SKM-1 treated with dmso at 0.1 percent for 144 hours (cell line): Measurements from ENCODE around the gene ADPRHL1.

Experiments used
- DNase-seq: peaks from one replicate; lab custom pipeline; 2025; ENCODE audit not compliant: unreplicated experiment; lab: John Stamatoyannopoulos, UW

The ADPRHL1 gene

GRCh38 chr13:113351514-113352026 is 101.7 kb downstream of the ADPRHL1 start:
- DNase-seq: no peak

- no peak for DNase-seq
These were observed 102.4 kb downstream of the ADPRHL1 start for GRCh38 chr13:113350938-113351335.

GRCh38 chr13:113350065-113350937 is 103.0 kb downstream of the ADPRHL1 start:
- no peak for DNase-seq
